Measurements from ENCODE around the gene RNF5. TPM values are rescaled to one million over a fixed set of nuclear protein-coding genes. Genes with fewer than 3 reads are reported as not detected.
"Not testable (repeated sequence)": the region's sequence is repeated elsewhere in the genome, so short reads cannot be mapped to it uniquely, and the experiment has no call there.

RNF5 gene
- 10 to 100 TPM; 40.1 to 49.6 (median 47.1) TPM for total RNA-seq

- H3K4me3 Mint-ChIP-seq = peak within 1 kb of the TSS; percentile 92
- H3K4me1 Mint-ChIP-seq (ENCODE audit: low read depth) = peaks cover 73% of the 10 kb centered on the region
- ATAC-seq (peak; percentile 87), DNase-seq (peak; percentile 88)
- H3K36me3 Mint-ChIP-seq (ENCODE audit: insufficient read depth) = peaks cover 15% of the 10 kb centered on the region
- H3K27me3 Mint-ChIP-seq (ENCODE audit: low read depth) = no peaks in the 10 kb centered on the region
- no peaks in the 10 kb centered on the region for H3K9me3 Mint-ChIP-seq
Measured at GRCh38 chr6:32177788-32178546, at the start of gene RNF5. Gene RNF5, plus strand, starts transcription at chr6:32178405. Its CDS starts 107 bp downstream, at chr6:32178512.

- H3K36me3 Mint-ChIP-seq (ENCODE audit: insufficient read depth) = peaks cover 20% of the 10 kb centered on the region
- peak overlapping the region; percentile 99 for H3K4me3 Mint-ChIP-seq
- no peaks in the 10 kb centered on the region for H3K27me3 Mint-ChIP-seq (ENCODE audit: low read depth)
- ATAC-seq (no peak), DNase-seq (no peak)
- peaks cover 48% of the 10 kb centered on the region for H3K4me1 Mint-ChIP-seq (ENCODE audit: low read depth)
- H3K9me3 Mint-ChIP-seq = no peaks in the 10 kb centered on the region
Measured at GRCh38 chr6:32128751-32129296, 49.4 kb upstream of the RNF5 start.

- Mint-ChIP-seq H3K4me1 (ENCODE audit: low read depth) (peaks cover 43% of the 10 kb centered on the region), H3K9me3 (no peaks in the 10 kb centered on the region), H3K4me3 (peak overlapping the region; percentile 92), H3K27me3 (ENCODE audit: low read depth) (no peaks in the 10 kb centered on the region), H3K36me3 (ENCODE audit: insufficient read depth) (peaks cover 14% of the 10 kb centered on the region)
- DNase-seq = no peak
- no peak for ATAC-seq
Measured at GRCh38 chr6:32129297-32130088, 48.7 kb upstream of the RNF5 start.

- Mint-ChIP-seq H3K36me3 (ENCODE audit: insufficient read depth) (peaks cover 7% of the 10 kb centered on the region), H3K4me1 (ENCODE audit: low read depth) (peaks cover 34% of the 10 kb centered on the region), H3K4me3 (no peak overlapping the region), H3K27me3 (ENCODE audit: low read depth) (peaks cover 3% of the 10 kb centered on the region), H3K9me3 (no peaks in the 10 kb centered on the region)
- DNase-seq (no peak), ATAC-seq (no peak)
Measured at GRCh38 chr6:32131439-32131948, 46.7 kb upstream of the RNF5 start.

GRCh38 chr6:32132110-32132509, 46.1 kb upstream of the RNF5 start:
- Mint-ChIP-seq H3K4me1 (ENCODE audit: low read depth) (peaks cover 28% of the 10 kb centered on the region), H3K4me3 (no peak overlapping the region), H3K9me3 (no peaks in the 10 kb centered on the region), H3K27me3 (ENCODE audit: low read depth) (peaks cover 3% of the 10 kb centered on the region), H3K36me3 (ENCODE audit: insufficient read depth) (peaks cover 2% of the 10 kb centered on the region)
- no peak for DNase-seq
- ATAC-seq = no peak

GRCh38 chr6:32133786-32134185, 44.4 kb upstream of the RNF5 start:
- ATAC-seq (no peak), DNase-seq (no peak)
- Mint-ChIP-seq H3K36me3 (ENCODE audit: insufficient read depth) (no peaks in the 10 kb centered on the region), H3K9me3 (no peaks in the 10 kb centered on the region), H3K4me3 (no peak overlapping the region), H3K4me1 (ENCODE audit: low read depth) (peaks cover 14% of the 10 kb centered on the region), H3K27me3 (ENCODE audit: low read depth) (peaks cover 3% of the 10 kb centered on the region)

GRCh38 chr6:32137454-32137853, 40.8 kb upstream of the RNF5 start:
- H3K4me1 Mint-ChIP-seq (ENCODE audit: low read depth) = no peaks in the 10 kb centered on the region
- H3K9me3 Mint-ChIP-seq = no peaks in the 10 kb centered on the region
- DNase-seq (no peak), ATAC-seq (no peak)
- peaks cover 8% of the 10 kb centered on the region for H3K27me3 Mint-ChIP-seq (ENCODE audit: low read depth)
- no peak overlapping the region for H3K4me3 Mint-ChIP-seq
- H3K36me3 Mint-ChIP-seq (ENCODE audit: insufficient read depth) = no peaks in the 10 kb centered on the region

GRCh38 chr6:32139590-32139989, 38.6 kb upstream of the RNF5 start:
- Mint-ChIP-seq H3K36me3 (ENCODE audit: insufficient read depth) (no peaks in the 10 kb centered on the region), H3K4me1 (ENCODE audit: low read depth) (no peaks in the 10 kb centered on the region), H3K9me3 (no peaks in the 10 kb centered on the region), H3K4me3 (no peak overlapping the region), H3K27me3 (ENCODE audit: low read depth) (peaks cover 8% of the 10 kb centered on the region)
- no peak for ATAC-seq
- DNase-seq = no peak

- Mint-ChIP-seq H3K27me3 (ENCODE audit: low read depth) (peaks cover 5% of the 10 kb centered on the region), H3K36me3 (ENCODE audit: insufficient read depth) (no peaks in the 10 kb centered on the region), H3K4me3 (no peak overlapping the region), H3K4me1 (ENCODE audit: low read depth) (no peaks in the 10 kb centered on the region), H3K9me3 (no peaks in the 10 kb centered on the region)
- DNase-seq (no peak), ATAC-seq (no peak)
Measured at GRCh38 chr6:32140420-32141046, 37.7 kb upstream of the RNF5 start.

GRCh38 chr6:32144238-32144637, 34.0 kb upstream of the RNF5 start:
- H3K9me3 Mint-ChIP-seq; H3K4me3 Mint-ChIP-seq; ATAC-seq; DNase-seq; H3K36me3 Mint-ChIP-seq (ENCODE audit: insufficient read depth): not testable (repeated sequence)
- H3K4me1 Mint-ChIP-seq (ENCODE audit: low read depth) = peaks cover 13% of the 10 kb centered on the region
- H3K27me3 Mint-ChIP-seq (ENCODE audit: low read depth) = peaks cover 24% of the 10 kb centered on the region

GRCh38 chr6:32146287-32146686, 31.9 kb upstream of the RNF5 start:
- Mint-ChIP-seq H3K27me3 (ENCODE audit: low read depth) (peaks cover 34% of the 10 kb centered on the region), H3K4me1 (ENCODE audit: low read depth) (peaks cover 22% of the 10 kb centered on the region), H3K4me3 (no peak overlapping the region), H3K36me3 (ENCODE audit: insufficient read depth) (no peaks in the 10 kb centered on the region), H3K9me3 (no peaks in the 10 kb centered on the region)
- no peak for DNase-seq
- no peak for ATAC-seq

GRCh38 chr6:32146687-32147086, 31.5 kb upstream of the RNF5 start:
- Mint-ChIP-seq H3K9me3 (no peaks in the 10 kb centered on the region), H3K4me1 (ENCODE audit: low read depth) (peaks cover 23% of the 10 kb centered on the region), H3K27me3 (ENCODE audit: low read depth) (peaks cover 35% of the 10 kb centered on the region), H3K36me3 (ENCODE audit: insufficient read depth) (no peaks in the 10 kb centered on the region), H3K4me3 (no peak overlapping the region)
- DNase-seq = no peak
- ATAC-seq = no peak

GRCh38 chr6:32147401-32148132, 30.6 kb upstream of the RNF5 start:
- Mint-ChIP-seq H3K9me3 (no peaks in the 10 kb centered on the region), H3K4me3 (no peak overlapping the region), H3K36me3 (ENCODE audit: insufficient read depth) (no peaks in the 10 kb centered on the region), H3K27me3 (ENCODE audit: low read depth) (peaks cover 35% of the 10 kb centered on the region), H3K4me1 (ENCODE audit: low read depth) (peaks cover 29% of the 10 kb centered on the region)
- ATAC-seq (no peak), DNase-seq (no peak)
